ENCODE data around the gene NKX1-1. TPM values are rescaled to one million over a fixed set of nuclear protein-coding genes. Genes with fewer than 3 reads are reported as not detected.

The NKX1-1 gene
- total and polyA plus RNA-seq, 2 of the 8 experiments (the other 6 are each of a cell fraction or from before 2014, with no cell fraction given): not detected

- Histone ChIP-seq H4K8ac (ENCODE audit: extremely low read depth, insufficient read depth, low read length) (no peak overlapping the region), H4K20me1 (replicated peaks in 1 of 2; ENCODE audit: control insufficient read depth in 1 of 2, insufficient read depth in 2 of 2, low read length in 2 of 2) (peaks cover 3 to 14% of the 10 kb centered on the region in 2 experiments), H3K9me3 (ENCODE audit: insufficient read depth in 2 of 2, low read depth in 1 of 2, low read length in 1 of 2) (no peaks in the 10 kb centered on the region), H3K4ac (replicated peaks; ENCODE audit: insufficient read length, low read depth, low read length) (no peak overlapping the region), H2BK15ac (ENCODE audit: low read length) (no peak overlapping the region), H3K23ac (ENCODE audit: insufficient read length) (no peak overlapping the region), H4K5ac (ENCODE audit: insufficient read length, low read depth, low read length) (no peak overlapping the region), H2BK20ac (ENCODE audit: low read length) (no peak overlapping the region), H2AFZ (ENCODE audit: low read length) (no peak overlapping the region), H3K27ac (ENCODE audit: low read depth, low read length) (no peak overlapping the region), H2BK120ac (replicated peaks; ENCODE audit: low read depth, low read length) (no peak overlapping the region), H3K27me3 (replicated peaks in 1 of 4; ENCODE audit: control insufficient read depth in 3 of 4, extremely low read depth in 1 of 4, insufficient read depth in 3 of 4, low read length in 3 of 4) (no peaks in the 10 kb centered on the region), H3K4me3 (ENCODE audit: extremely low read depth in 1 of 4, insufficient read depth in 2 of 4, low read depth in 3 of 4, low read length in 4 of 4) (no peak overlapping the region), H3K36me3 (ENCODE audit: control insufficient read depth in 2 of 4, insufficient read depth in 4 of 4, low read length in 3 of 4) (peaks cover 0 to under 1% (median 0%) of the 10 kb centered on the region in 4 experiments; a peak in 1 of 8 replicates), H3K79me2 (ENCODE audit: control insufficient read depth in 1 of 2, insufficient read depth in 2 of 2, low read length in 2 of 2) (no peaks in the 10 kb centered on the region), H3K79me1 (ENCODE audit: low read depth, low read length) (no peaks in the 10 kb centered on the region; the same call in 1 of the 2 replicates), H3K18ac (ENCODE audit: extremely low read depth, low read length) (no peak overlapping the region), H3K4me2 (ENCODE audit: insufficient read depth in 1 of 2, low read depth in 2 of 2, low read length in 2 of 2) (no peak overlapping the region), H3K9ac (replicated peaks in 1 of 4; ENCODE audit: extremely low read depth in 1 of 4, low read depth in 3 of 4, low read length in 3 of 4) (no peak overlapping the region), H3K14ac (ENCODE audit: insufficient read length) (no peak overlapping the region), H2BK5ac (ENCODE audit: low read depth, low read length) (no peak overlapping the region), H4K91ac (replicated peaks; ENCODE audit: insufficient read length, low read length) (no peak overlapping the region), H2BK12ac (ENCODE audit: low read depth, low read length) (no peak overlapping the region), H3K56ac (replicated peaks; ENCODE audit: insufficient read length, low read depth, low read length) (no peak overlapping the region), H3K4me1 (replicated peaks in 1 of 4; ENCODE audit: control insufficient read depth in 3 of 4, insufficient read depth in 4 of 4, low read length in 3 of 4) (no peaks in the 10 kb centered on the region; a peak in 1 of 7 replicates), H2AK5ac (ENCODE audit: low read depth, low read length) (no peak overlapping the region), H3K23me2 (ENCODE audit: low read depth, low read length) (no peaks in the 10 kb centered on the region)
- TF ChIP-seq, protein P1, sequence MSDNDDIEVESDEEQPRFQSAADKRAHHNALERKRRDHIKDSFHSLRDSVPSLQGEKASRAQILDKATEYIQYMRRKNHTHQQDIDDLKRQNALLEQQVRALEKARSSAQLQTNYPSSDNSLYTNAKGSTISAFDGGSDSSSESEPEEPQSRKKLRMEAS (IDR thresholded peaks at IDR 0.05): no peak
- TF ChIP-seq RAD21 (IDR thresholded peaks at IDR 0.05 in 1 of 2, conservative IDR thresholded peaks at IDR 0.05 in 1 of 2; ENCODE audit: low read depth in 2 of 2, low read length in 2 of 2): no peak
- no peak for TF ChIP-seq TAF7 (optimal IDR thresholded peaks at IDR 0.05; ENCODE audit: borderline replicate concordance, low read depth, low read length)
- TF ChIP-seq SP4 (IDR thresholded peaks at IDR 0.05; ENCODE audit: low read length): no peak
- TF ChIP-seq HDAC2 (IDR thresholded peaks at IDR 0.05; ENCODE audit: borderline replicate concordance in 1 of 2, low read depth in 2 of 2, low read length in 2 of 2): no peak
- no peak for TF ChIP-seq EGR1 (IDR thresholded peaks at IDR 0.05; ENCODE audit: borderline replicate concordance, low read depth, low read length)
- no peak for TF ChIP-seq E2F6 (IDR thresholded peaks at IDR 0.05)
- TF ChIP-seq KDM4A (IDR thresholded peaks at IDR 0.05; ENCODE audit: low read depth, low read length, severe bottlenecking): no peak
- TF ChIP-seq, protein P2, sequence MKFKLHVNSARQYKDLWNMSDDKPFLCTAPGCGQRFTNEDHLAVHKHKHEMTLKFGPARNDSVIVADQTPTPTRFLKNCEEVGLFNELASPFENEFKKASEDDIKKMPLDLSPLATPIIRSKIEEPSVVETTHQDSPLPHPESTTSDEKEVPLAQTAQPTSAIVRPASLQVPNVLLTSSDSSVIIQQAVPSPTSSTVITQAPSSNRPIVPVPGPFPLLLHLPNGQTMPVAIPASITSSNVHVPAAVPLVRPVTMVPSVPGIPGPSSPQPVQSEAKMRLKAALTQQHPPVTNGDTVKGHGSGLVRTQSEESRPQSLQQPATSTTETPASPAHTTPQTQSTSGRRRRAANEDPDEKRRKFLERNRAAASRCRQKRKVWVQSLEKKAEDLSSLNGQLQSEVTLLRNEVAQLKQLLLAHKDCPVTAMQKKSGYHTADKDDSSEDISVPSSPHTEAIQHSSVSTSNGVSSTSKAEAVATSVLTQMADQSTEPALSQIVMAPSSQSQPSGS (IDR thresholded peaks at IDR 0.05; ENCODE audit: low read length): no peak
- DNase-seq (ENCODE audit: low read depth in 1 of 2, low spot score in 2 of 2): no peak
- 91% methylated on average over 11 of the region's 11 CpGs; no CpG with 5 or more reads in 1 of the 2 experiments for whole genome bisulfite sequencing, 2 experiments (ENCODE audit: extremely low coverage in 1 of 2, insufficient coverage in 1 of 2, insufficient read length in 1 of 2, insufficient replicate concordance in 2 of 2, low coverage in 1 of 2, low lambda C conversion rate in 2 of 2, missing lambda C conversion rate in 1 of 2)
- FAIRE-seq: no peak
- POLR2A ChIA-PET (ENCODE audit: partially characterized antibody): no interaction called here
- CTCF ChIA-PET (ENCODE audit: partially characterized antibody): no interaction called here
Observed at GRCh38 chr4:1363513-1363912, 42.7 kb downstream of the NKX1-1 start.

Measured in H1 (cell line).